Mononuclear cell (primary cell): Measurements from ENCODE around the gene VTI1B. TPM values are rescaled to one million over a fixed set of nuclear protein-coding genes. Genes with fewer than 3 reads are reported as not detected.

Experiments used
- total RNA-seq: library from RNA; depleted of rRNA; stranded (reverse); fragments of >200 nt; gene quantifications from one replicate; pipeline ENCODE4 v1.2.3, GENCODE V29; 2012

Gene VTI1B
- total RNA-seq, 1 donor: 30.0 TPM

Other genes with a start within 250 kb of the VTI1B start
- gene TMEM229B, start 185.9 kb downstream of the VTI1B start, total RNA-seq: 8.2 TPM
- not detected for gene PLEKHH1, start 141.3 kb downstream of the VTI1B start, total RNA-seq
- 39.4 TPM for gene PIGH, start 74.4 kb downstream of the VTI1B start, total RNA-seq
- 3.3 TPM for gene ARG2, start 54.7 kb downstream of the VTI1B start, total RNA-seq
- gene RDH11, start 21.1 kb upstream of the VTI1B start, total RNA-seq: 43.3 TPM
- not detected for gene RDH12, start 27.3 kb upstream of the VTI1B start, total RNA-seq
- gene ZFYVE26, start 142.0 kb upstream of the VTI1B start, total RNA-seq: 24.3 TPM
- 21.4 TPM for gene RAD51B, start 145.1 kb upstream of the VTI1B start, total RNA-seq